HG03135 (cell line): ENCODE data around the gene KCNQ2.
"Not testable (repeated sequence)": the region's sequence is repeated elsewhere in the genome, so short reads cannot be mapped to it uniquely, and the experiment has no call there.

Source experiments
- ATAC-seq: cut with Tn5 transposase; IDR thresholded peaks from one replicate; pipeline ENCODE4 v1.9.1; 2021; ENCODE audit warnings: mild to moderate bottlenecking, moderate library complexity; ENCODE audit not compliant: unreplicated experiment

Gene KCNQ2

DNA sequence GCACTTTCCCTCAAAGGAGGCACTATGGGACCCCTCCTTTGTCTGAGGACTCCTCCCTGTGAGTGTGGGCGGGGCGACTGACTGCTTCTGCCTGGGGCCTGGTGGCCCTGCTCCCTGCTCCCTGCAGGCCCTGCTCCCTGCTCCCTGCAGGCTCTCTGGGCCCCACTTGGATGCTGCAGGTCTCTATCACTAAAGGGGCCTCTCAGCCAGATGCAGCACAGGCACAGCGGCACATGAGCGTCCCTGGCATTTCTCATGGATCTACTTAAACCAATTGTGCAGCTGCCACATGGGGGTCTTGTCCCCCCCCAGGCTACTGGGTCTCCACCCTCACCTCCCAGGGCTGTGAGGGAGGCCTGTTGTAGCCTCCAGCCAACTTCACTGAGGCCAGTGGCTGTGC is 18.6 kb upstream of the KCNQ2 start:
- ATAC-seq, result no peak

DNA sequence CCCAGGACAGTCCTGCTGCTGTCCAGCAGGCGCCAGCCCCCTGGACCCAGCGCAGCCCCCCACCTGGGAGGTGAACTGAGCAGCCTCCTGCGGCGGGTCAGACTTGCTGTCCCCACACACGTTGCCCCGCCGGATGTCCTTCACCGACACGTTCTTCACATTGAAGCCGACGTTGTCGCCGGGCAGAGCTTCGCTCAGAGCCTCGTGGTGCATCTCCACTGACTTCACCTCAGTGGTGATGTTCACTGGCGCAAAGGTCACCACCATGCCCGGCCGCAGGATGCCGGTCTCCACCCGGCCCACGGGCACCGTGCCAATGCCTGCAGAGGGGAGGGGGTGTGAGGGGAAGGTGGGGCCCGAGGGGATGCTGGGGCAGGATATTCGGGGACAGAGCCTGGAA is 18.0 kb upstream of the KCNQ2 start:
- no peak for ATAC-seq

GRCh38 chr20:63488315-63489251 is 16.1 kb upstream of the KCNQ2 start:
- no peak for ATAC-seq

DNA sequence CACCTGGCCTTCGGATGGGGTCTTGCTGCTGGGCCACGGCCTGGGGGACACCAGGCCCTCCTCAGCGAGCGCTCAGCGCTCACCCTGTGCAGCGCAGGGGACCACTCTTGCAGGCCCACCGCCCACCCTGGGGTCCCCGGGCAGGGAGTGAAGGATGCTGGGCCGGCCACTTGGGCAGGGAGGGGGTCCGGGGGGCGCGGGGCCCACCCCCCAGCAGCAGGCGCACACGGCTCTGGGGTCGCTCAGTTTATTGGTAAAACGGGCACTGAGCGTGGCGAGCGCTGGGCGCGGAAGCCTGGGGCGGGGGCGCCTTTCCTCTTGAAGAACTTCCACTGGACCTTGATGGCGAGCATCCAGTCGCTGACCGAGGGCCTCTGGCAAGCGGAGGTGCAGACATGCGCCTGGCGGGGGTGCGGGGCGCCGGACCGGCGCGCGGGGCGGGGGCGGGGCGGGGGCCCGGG is 15.4 kb upstream of the KCNQ2 start:
- no peak for ATAC-seq

DNA sequence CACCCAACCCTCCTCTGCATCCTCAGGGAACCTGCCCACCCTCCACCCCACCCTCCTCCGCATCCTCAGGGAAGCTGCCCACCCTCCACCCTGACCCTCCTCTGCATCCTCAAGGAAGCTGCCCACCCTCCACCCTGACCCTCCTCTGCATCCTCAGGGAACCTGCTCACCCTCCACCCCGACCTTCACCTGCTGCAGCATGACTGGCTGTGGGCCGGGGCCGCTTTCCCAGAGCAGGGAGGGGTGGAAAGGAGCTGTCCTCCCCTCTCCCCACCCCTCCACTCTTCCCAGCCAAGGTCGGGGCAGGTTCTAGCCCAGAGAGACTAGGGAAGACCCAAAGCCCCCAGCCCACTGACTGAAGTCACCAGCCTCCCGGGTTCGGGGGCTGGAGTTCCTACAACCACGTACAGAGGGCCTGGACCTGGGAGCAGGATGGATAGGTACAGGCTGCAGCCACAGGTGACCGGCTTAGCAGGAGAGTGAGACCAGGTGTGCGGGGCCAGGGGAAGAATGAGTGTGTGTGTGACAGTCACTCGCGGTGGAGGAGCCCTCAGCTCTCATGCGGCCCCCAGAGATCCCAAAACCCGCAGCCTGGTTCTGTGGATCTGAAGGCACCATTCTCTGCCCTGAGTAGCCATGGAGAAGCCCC is 14.8 kb upstream of the KCNQ2 start:
- no peak for ATAC-seq

DNA sequence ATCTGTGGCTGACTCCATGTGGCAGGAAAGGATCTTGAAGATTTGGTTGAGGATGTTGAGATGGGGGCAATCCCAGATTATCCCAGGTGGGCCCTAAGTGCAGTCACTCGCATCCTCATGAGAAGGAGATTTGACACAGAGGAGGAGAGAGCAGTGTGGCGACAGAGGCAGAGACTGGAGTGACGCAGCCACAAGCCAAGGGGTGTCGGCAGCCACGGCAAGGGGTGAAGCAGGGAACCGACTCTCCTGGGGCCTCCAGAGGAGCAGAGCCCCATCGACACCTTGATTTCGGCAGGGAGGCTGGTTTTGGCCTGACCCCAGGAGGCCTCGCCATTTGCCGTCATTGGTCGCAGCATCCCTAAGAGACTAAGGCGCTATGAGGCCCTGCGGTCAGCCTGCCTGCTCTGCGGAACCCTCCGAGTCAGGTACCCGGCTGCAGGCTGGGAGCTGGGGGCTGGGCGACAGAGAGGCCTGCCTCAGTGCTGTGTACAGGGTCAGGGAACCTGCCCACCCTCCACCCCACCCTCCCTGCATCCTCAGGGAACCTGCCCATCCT is 13.9 kb upstream of the KCNQ2 start:
- ATAC-seq, result no peak

GRCh38 chr20:63484651-63485403 is 12.4 kb upstream of the KCNQ2 start:
- no peak for ATAC-seq

DNA sequence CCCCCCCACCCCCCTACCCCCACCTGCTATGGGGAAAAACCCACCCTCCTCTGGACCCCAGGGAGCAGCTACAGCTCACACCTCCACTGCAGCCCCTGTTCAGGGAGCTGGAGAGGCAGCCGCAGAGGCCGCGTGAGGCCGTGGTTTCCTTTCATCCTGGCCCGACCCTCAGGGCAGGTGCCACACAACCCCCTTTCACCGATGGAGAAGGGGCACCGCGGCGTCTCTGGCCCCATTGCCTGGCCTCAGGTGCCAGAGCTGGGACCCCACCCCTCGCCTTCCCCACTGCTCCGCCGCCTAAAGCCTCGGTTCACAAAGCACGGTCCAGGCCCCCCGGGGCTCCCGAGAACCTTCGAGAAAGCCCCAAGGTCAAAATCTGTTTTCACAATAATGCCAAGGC is 11.8 kb upstream of the KCNQ2 start:
- no peak for ATAC-seq

- no peak for ATAC-seq
Measured at GRCh38 chr20:63483834-63484233, 11.4 kb upstream of the KCNQ2 start.

GRCh38 chr20:63482021-63482587 is 9.6 kb upstream of the KCNQ2 start:
- no peak for ATAC-seq

DNA sequence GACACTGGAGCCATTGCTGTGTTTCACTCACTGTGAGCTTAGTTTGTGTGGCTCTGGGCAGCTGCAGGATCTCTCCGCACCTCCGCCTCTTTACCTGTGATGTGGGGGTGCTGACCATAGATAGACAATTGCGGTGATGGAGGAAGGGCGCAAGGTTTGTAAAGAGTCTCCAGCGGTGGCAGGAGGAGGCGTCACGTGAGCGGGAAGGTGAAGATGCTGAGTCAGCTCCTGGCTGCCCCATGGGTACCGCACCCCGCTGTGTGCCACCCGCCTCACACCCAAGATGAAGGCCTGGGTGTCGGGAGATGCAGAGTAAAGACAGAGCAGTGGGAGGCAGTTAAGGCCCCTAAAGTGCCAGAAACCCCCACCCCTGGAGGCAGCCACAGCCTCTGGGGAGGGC is 9.0 kb upstream of the KCNQ2 start:
- ATAC-seq, result no peak

- not testable (repeated sequence) for ATAC-seq
Measured at GRCh38 chr20:63479695-63480419, 7.4 kb upstream of the KCNQ2 start.

GRCh38 chr20:63478346-63479302 is 6.2 kb upstream of the KCNQ2 start:
- ATAC-seq, result no peak

GRCh38 chr20:63477944-63478343 is 5.5 kb upstream of the KCNQ2 start:
- no peak for ATAC-seq

GRCh38 chr20:63477061-63477616 is 4.7 kb upstream of the KCNQ2 start:
- no peak for ATAC-seq

DNA sequence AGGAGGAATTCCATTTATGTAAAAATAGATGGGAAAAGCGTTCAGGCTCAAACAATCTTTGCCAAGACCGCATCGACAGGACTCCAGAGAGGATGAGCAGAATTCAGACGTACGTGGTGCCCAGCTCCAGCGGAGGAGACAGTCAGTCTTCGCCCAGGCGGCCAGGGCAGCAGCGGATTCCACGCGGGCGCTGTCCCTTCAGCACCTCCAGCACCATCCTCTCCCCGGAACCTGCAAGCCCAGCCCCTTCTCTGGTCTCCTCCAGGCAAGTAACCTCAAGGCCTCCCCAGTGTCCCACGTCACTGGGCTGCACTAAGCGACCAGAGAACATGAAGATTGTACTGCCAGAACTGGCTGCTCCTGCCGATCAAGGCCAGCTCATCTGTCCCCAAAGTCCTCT is 2.8 kb upstream of the KCNQ2 start:
- ATAC-seq, result no peak

DNA sequence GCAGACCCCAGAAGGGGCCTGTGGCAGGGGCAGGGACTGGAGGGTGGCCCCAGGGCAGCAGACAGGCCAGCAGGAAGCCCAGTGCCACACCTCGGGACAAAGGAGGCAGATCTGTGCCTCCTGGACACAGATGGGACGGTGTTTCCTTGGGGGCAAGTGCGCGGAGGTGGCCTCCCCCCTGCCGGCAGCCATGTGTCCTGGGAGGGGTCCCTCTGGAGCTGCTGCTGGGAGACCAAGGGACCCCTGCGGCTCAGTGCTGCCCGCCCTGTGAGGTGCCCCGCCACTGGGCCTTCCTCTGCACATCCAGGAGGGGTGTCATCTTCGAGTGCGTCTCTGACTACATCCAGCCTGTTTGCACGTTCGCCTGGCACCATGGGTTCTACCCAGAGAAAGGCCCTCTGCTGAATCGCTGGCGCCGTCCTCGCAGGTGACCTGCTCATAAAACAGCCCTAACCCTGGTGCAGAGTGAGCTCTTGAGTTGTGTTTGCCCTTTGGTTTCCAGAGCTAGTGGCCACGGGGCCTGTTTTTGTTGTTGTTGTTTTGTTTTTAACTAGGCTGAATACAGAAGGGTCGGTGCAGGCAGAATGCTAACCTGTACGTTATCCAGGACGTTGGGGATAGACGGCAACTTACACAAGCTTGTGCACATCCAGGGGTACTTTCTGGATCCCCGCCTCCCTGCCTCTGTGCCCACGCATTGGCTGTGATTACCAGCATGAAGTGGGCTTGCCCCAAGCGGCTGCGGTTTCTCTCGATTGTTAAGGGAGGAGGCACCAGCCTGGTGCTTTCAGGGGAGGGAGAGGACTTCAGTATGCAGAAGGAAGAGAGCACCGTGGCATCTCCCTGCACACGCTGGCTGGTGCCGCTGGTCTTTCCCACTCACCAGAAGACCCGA is 1.3 kb upstream of the KCNQ2 start:
- no peak for ATAC-seq
